Tibial nerve (tissue), 4 donors: ENCODE data around the gene SRRM2.

ENCODE experiments used
- CTCF ChIP-seq, 5 experiments: fragments of 200-600 bp in 3 of 5; fragments of 450-650 bp in 2 of 5; sonication (generic) in 3 of 5; IDR thresholded peaks; one replicate each; pipeline ENCODE4 v1.5.1; 2016 to 2019; ENCODE audit warnings: antibody characterized with exemption in 5 of 5, mild to moderate bottlenecking in 3 of 5, moderate library complexity in 2 of 5
- EP300 ChIP-seq, 2 donors: sonication (generic); formaldehyde crosslinking; IDR thresholded peaks; one replicate each; pipeline ENCODE4 v1.6.1; 2017; ENCODE audit warnings: antibody characterized with exemption in 2 of 2, mild to moderate bottlenecking in 1 of 2
- POLR2A ChIP-seq, 2 donors: fragments of 450-650 bp; IDR thresholded peaks; one replicate each; pipeline ENCODE4 v1.6.1; 2017; ENCODE audit warnings: antibody characterized with exemption in 2 of 2, mild to moderate bottlenecking in 2 of 2, moderate library complexity in 2 of 2

GRCh38 chr16:2715966-2716885, 36.2 kb upstream of the SRRM2 start:
- TF ChIP-seq CTCF (IDR thresholded peaks at IDR 0.05) (no peak), POLR2A (IDR thresholded peaks at IDR 0.05) (no peak), EP300 (IDR thresholded peaks at IDR 0.05) (no peak)
